Measurements from ENCODE around the gene NUP210.

DNA sequence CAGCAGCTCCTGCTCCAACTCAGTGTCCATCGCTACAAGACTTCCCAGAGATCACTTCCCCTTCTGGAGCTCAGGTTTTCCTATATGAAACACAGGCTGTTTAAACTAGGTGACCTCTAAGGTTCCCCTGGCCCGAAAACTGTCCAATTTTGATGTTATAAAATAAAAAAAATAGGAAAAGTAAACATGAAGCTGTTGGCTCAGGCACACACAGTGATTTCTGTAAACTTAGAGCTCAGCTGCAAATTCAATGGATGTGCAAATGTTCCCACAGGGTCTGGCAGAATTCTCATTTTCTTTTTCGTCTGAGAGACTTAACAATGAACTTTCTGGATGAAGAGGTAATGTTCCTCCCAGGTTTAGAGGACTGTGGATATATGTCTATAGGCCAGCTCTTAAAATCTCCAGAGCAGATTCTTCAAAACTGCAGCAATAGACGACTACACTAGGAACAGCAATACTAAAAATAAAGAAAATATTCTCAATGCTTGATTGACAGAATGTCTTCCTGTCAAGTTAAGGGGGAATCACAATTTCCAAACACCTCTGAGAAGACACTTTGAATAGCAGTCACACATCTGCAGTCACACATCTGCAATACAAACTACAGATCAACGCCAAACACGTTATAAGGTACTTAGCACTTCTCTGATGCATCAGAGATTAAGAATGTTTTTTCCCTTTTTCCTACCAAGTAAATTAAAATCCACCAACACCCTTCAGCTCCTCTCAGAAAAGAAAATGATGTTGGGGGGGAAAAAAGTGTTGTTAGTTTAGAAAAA lies 2.8 kb downstream of the NUP210 start:
- TF ChIP-seq, protein P1, sequence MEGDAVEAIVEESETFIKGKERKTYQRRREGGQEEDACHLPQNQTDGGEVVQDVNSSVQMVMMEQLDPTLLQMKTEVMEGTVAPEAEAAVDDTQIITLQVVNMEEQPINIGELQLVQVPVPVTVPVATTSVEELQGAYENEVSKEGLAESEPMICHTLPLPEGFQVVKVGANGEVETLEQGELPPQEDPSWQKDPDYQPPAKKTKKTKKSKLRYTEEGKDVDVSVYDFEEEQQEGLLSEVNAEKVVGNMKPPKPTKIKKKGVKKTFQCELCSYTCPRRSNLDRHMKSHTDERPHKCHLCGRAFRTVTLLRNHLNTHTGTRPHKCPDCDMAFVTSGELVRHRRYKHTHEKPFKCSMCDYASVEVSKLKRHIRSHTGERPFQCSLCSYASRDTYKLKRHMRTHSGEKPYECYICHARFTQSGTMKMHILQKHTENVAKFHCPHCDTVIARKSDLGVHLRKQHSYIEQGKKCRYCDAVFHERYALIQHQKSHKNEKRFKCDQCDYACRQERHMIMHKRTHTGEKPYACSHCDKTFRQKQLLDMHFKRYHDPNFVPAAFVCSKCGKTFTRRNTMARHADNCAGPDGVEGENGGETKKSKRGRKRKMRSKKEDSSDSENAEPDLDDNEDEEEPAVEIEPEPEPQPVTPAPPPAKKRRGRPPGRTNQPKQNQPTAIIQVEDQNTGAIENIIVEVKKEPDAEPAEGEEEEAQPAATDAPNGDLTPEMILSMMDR (IDR thresholded peaks at IDR 0.05; ENCODE audit: borderline replicate concordance, extremely low read depth, low read length, poor library complexity, severe bottlenecking) = no peak
- no peak for TF ChIP-seq EZH2 (IDR thresholded peaks at IDR 0.05; ENCODE audit: borderline replicate concordance, low read depth, low read length, severe bottlenecking)
